IMR-90 (cell line): ENCODE data around the gene BAZ2B. TPM values are rescaled to one million over a fixed set of nuclear protein-coding genes. Genes with fewer than 3 reads are reported as not detected.

Source experiments
- ATAC-seq: fragments of 200-7000 bp; cut with Tn5 transposase; 2 replicates; pipeline ENCODE4 v1.9.1; 2020; ENCODE audit warnings: low read depth, mild to moderate bottlenecking, moderate library complexity
- BruUV-seq: library from RNA; stranded (reverse); fragments of 400-500 nt; replicated peaks from 2 replicates; lab custom pipeline; 2021; lab: Mats Ljungman, UMichigan
- CTCF ChIA-PET: fragments of 300-600 bp; formaldehyde crosslinking; extraction: SDS; loops from one replicate; lab custom pipeline; 2021; ENCODE audit warnings: antibody characterized with exemption; lab: Yijun Ruan, JAX
- POLR2A ChIA-PET: fragments of 300-600 bp; sonication (Branson Sonifier 250); formaldehyde crosslinking; loops from one replicate; lab custom pipeline; 2022; ENCODE audit warnings: antibody characterized with exemption; ENCODE audit not compliant: unreplicated experiment; lab: Charles Lee
- DNase-seq: peaks from one replicate; pipeline ENCODE4 v3.0.0; 2013
- H2AFZ ChIP-seq: replicated peaks from 2 replicates; pipeline ENCODE3; 2013; ENCODE audit warnings: low read length, mild to moderate bottlenecking; ENCODE audit not compliant: poor library complexity
- H2AK5ac ChIP-seq: 2 replicates; pipeline ENCODE4 v1.6.1; 2013; ENCODE audit warnings: low read depth, low read length, inconsistent platforms
- H2AK9ac ChIP-seq: replicated peaks from 2 replicates; pipeline ENCODE3; 2013; ENCODE audit warnings: mild to moderate bottlenecking, low read depth, low read length, moderate library complexity; ENCODE audit not compliant: poor library complexity
- H2BK120ac ChIP-seq: 2 replicates; pipeline ENCODE4 v1.6.1; 2013; ENCODE audit warnings: low read depth, low read length, inconsistent platforms
- H2BK15ac ChIP-seq: 3 replicates; pipeline ENCODE4 v1.6.1; 2013; ENCODE audit warnings: low read depth, low read length, inconsistent platforms
- H2BK20ac ChIP-seq: 2 replicates; pipeline ENCODE4 v1.6.1; 2013; ENCODE audit warnings: low read depth, mild to moderate bottlenecking, inconsistent platforms, low read length, moderate library complexity
- H2BK5ac ChIP-seq: 2 replicates; pipeline ENCODE4 v1.6.1; 2013; ENCODE audit warnings: mild to moderate bottlenecking, low read depth, low read length, inconsistent platforms; ENCODE audit not compliant: poor library complexity, severe bottlenecking
- H3K14ac ChIP-seq: replicated peaks from 2 replicates; pipeline ENCODE4 v1.6.1; 2013; ENCODE audit warnings: low read depth, low read length, inconsistent platforms
- H3K18ac ChIP-seq: 2 replicates; pipeline ENCODE4 v1.6.1; 2013; ENCODE audit warnings: low read depth, low read length, control low read depth
- H3K23ac ChIP-seq: 2 replicates; pipeline ENCODE4 v1.6.1; 2013; ENCODE audit warnings: low read depth, low read length, inconsistent platforms
- H3K27ac ChIP-seq: 2 replicates; pipeline ENCODE4 v1.5.1; 2013; ENCODE audit warnings: mild to moderate bottlenecking, control low read depth, low read length; ENCODE audit not compliant: insufficient read depth
- H3K27me3 ChIP-seq: 2 replicates; pipeline ENCODE4 v1.6.1; 2013; ENCODE audit warnings: low read length; ENCODE audit not compliant: control insufficient read depth, insufficient read depth
- H3K36me3 ChIP-seq: 2 replicates; pipeline ENCODE4 v1.6.1; 2013; ENCODE audit warnings: low read length, mixed read lengths; ENCODE audit not compliant: control insufficient read depth, insufficient read depth
- H3K4ac ChIP-seq: 2 replicates; pipeline ENCODE4 v1.6.1; 2013; ENCODE audit warnings: low read depth, low read length, inconsistent platforms
- H3K4me1 ChIP-seq: 2 replicates; pipeline ENCODE4 v1.6.1; 2013; ENCODE audit warnings: low read length, mixed read lengths; ENCODE audit not compliant: control insufficient read depth, insufficient read depth
- H3K4me2 ChIP-seq: 2 replicates; pipeline ENCODE4 v1.6.1; 2013; ENCODE audit warnings: low read depth, mild to moderate bottlenecking, control low read depth, low read length, moderate library complexity
- H3K4me3 ChIP-seq: 2 replicates; pipeline ENCODE4 v1.5.1; 2013; ENCODE audit warnings: low read depth, mild to moderate bottlenecking, control low read depth, low read length, moderate library complexity; ENCODE audit not compliant: insufficient read depth
- H3K56ac ChIP-seq: 2 replicates; pipeline ENCODE4 v1.6.1; 2013; ENCODE audit warnings: low read length, inconsistent platforms; ENCODE audit not compliant: insufficient read depth; ENCODE audit errors: extremely low read depth
- H3K79me1 ChIP-seq, 2 experiments: 2 replicates each; pipeline ENCODE4 v1.6.1; 2013; ENCODE audit warnings: low read length in 2 of 2, inconsistent platforms in 1 of 2, low read depth in 1 of 2
- H3K9ac ChIP-seq: 2 replicates; pipeline ENCODE4 v1.6.1; 2013; ENCODE audit warnings: low read depth, low read length, control low read depth
- H3K9me1 ChIP-seq: 2 replicates; pipeline ENCODE4 v1.6.1; 2013; ENCODE audit warnings: low read length, inconsistent platforms; ENCODE audit not compliant: insufficient read depth
- H3K9me3 ChIP-seq: 2 replicates; pipeline ENCODE4 v1.6.1; 2013; ENCODE audit warnings: low read length; ENCODE audit not compliant: control insufficient read depth, insufficient read depth
- H4K20me1 ChIP-seq: 2 replicates; pipeline ENCODE4 v1.6.1; 2013; ENCODE audit warnings: low read length, inconsistent platforms; ENCODE audit not compliant: insufficient read depth
- H4K5ac ChIP-seq: 2 replicates; pipeline ENCODE4 v1.6.1; 2013; ENCODE audit warnings: mild to moderate bottlenecking, low read depth, low read length, control low read depth
- H4K8ac ChIP-seq, 2 experiments: 2 replicates each; pipeline ENCODE4 v1.6.1; 2013; ENCODE audit warnings: low read depth in 2 of 2, low read length in 2 of 2, control low read depth in 1 of 2, inconsistent platforms in 1 of 2
- H4K91ac ChIP-seq: 2 replicates; pipeline ENCODE4 v1.6.1; 2013; ENCODE audit warnings: low read depth, low read length, inconsistent platforms; ENCODE audit not compliant: insufficient read depth
- BHLHE40 ChIP-seq: fragments of 150-350 bp; IDR thresholded peaks from 2 replicates; pipeline ENCODE4 v1.6.1; 2016; ENCODE audit warnings: mild to moderate bottlenecking, low read depth, low read length
- CEBPB ChIP-seq: IDR thresholded peaks from 2 replicates; pipeline ENCODE4 v1.6.1; 2012; ENCODE audit warnings: low read depth, low read length, improper control_type of control experiment
- CHD1 ChIP-seq: IDR thresholded peaks from 2 replicates; pipeline ENCODE4 v1.6.1; 2012; ENCODE audit warnings: low read depth, low read length, improper control_type of control experiment
- FOS ChIP-seq: fragments of 150-350 bp; IDR thresholded peaks from 2 replicates; pipeline ENCODE4 v1.6.1; 2016; ENCODE audit warnings: low read depth, low read length
- MAFK ChIP-seq: IDR thresholded peaks from 2 replicates; pipeline ENCODE4 v1.6.1; 2012; ENCODE audit warnings: low read depth, low read length, improper control_type of control experiment
- MAZ ChIP-seq: IDR thresholded peaks from 2 replicates; pipeline ENCODE4 v1.6.1; 2012; ENCODE audit warnings: low read depth, mild to moderate bottlenecking, low read length, improper control_type of control experiment, moderate library complexity, borderline replicate concordance
- MXI1 ChIP-seq: IDR thresholded peaks from 2 replicates; pipeline ENCODE4 v1.6.1; 2012; ENCODE audit warnings: low read depth, mild to moderate bottlenecking, low read length, moderate library complexity, borderline replicate concordance
- NFE2L2 ChIP-seq: fragments of 150-350 bp; IDR thresholded peaks from 2 replicates; pipeline ENCODE4 v1.6.1; 2016; ENCODE audit warnings: low read depth, mild to moderate bottlenecking, low read length
- POLR2A ChIP-seq: IDR thresholded peaks from 2 replicates; pipeline ENCODE4 v1.6.1; 2012; ENCODE audit warnings: mild to moderate bottlenecking, low read depth, low read length
- RAD21 ChIP-seq: IDR thresholded peaks from 2 replicates; pipeline ENCODE4 v1.6.1; 2012; ENCODE audit warnings: low read length, improper control_type of control experiment
- RCOR1 ChIP-seq: IDR thresholded peaks from 2 replicates; pipeline ENCODE4 v1.6.1; 2012; ENCODE audit warnings: mild to moderate bottlenecking, low read length, improper control_type of control experiment; ENCODE audit not compliant: insufficient replicate concordance
- RFX5 ChIP-seq: IDR thresholded peaks from 2 replicates; pipeline ENCODE4 v1.8.0; 2012; ENCODE audit warnings: low read depth, mild to moderate bottlenecking, low read length, moderate library complexity
- SMC3 ChIP-seq: fragments of 150-350 bp; IDR thresholded peaks from 2 replicates; pipeline ENCODE4 v1.6.1; 2016; ENCODE audit warnings: low read depth, mild to moderate bottlenecking, antibody characterized with exemption, low read length, moderate library complexity
- WGBS, 2 experiments: methylation state at CpG; one replicate each; pipeline versions ENCODE4 v1.1.5 to v1.1.7; 2013; ENCODE audit warnings: missing lambda C conversion rate in 2 of 2; ENCODE audit not compliant: insufficient read length in 1 of 2; ENCODE audit errors: extremely low coverage in 2 of 2; 5-methylcytosine and 5-hydroxymethylcytosine counted together
- dilution Hi-C: fragments of 300-500 bp; cut with HindIII; formaldehyde crosslinking; loops from one replicate; pipeline ENCODE4 v1.14.3; 2018; ENCODE audit warnings: low sequenced_read_pairs; ENCODE audit not compliant: unreplicated experiment
- in situ Hi-C: fragments of 300-500 bp; cut with MboI; formaldehyde crosslinking; loops from 3 replicates; pipeline ENCODE4 v1.14.3; 2019; ENCODE audit warnings: low sequenced_read_pairs, inconsistent platforms, mixed read lengths
- intact Hi-C: fragments of 100-400 bp; cut with micrococcal nuclease; formaldehyde crosslinking; loops from 2 replicates; pipeline ENCODE4 v1.10.0; 2022
- polyA plus RNA-seq, 3 experiments: library from polyadenylated mRNA; depleted of rRNA; stranded (reverse); fragments of >200 nt; gene quantifications; 2 replicates each; pipeline ENCODE4 v1.2.3, GENCODE V29; 2012; ENCODE audit warnings: low replicate concordance in 1 of 3
- total RNA-seq: library from RNA; depleted of rRNA; stranded (reverse); fragments of >200 nt; gene quantifications from 2 replicates; pipeline ENCODE4 v1.2.3, GENCODE V29; 2012
- TF ChIP-seq, protein P1 (sequence below): fragments of 150-350 bp; IDR thresholded peaks from 2 replicates; pipeline ENCODE4 v1.6.1; 2017; ENCODE audit warnings: mild to moderate bottlenecking, antibody characterized with exemption, low read length, low read depth
- TF ChIP-seq, protein P2 (sequence below): fragments of 150-350 bp; IDR thresholded peaks from 2 replicates; pipeline ENCODE4 v1.6.1; 2016; ENCODE audit warnings: low read depth, mild to moderate bottlenecking, low read length, moderate library complexity, borderline replicate concordance
- TF ChIP-seq, protein P3 (sequence below): conservative IDR thresholded peaks from 2 replicates; pipeline ENCODE4 v1.5.1; 2012; ENCODE audit warnings: mild to moderate bottlenecking, low read depth, low read length, improper control_type of control experiment

Gene BAZ2B
- total and polyA plus RNA-seq, 2 of the 4 experiments (the other 2 are of a cell fraction): 8.9 to 42.1 TPM

DNA sequence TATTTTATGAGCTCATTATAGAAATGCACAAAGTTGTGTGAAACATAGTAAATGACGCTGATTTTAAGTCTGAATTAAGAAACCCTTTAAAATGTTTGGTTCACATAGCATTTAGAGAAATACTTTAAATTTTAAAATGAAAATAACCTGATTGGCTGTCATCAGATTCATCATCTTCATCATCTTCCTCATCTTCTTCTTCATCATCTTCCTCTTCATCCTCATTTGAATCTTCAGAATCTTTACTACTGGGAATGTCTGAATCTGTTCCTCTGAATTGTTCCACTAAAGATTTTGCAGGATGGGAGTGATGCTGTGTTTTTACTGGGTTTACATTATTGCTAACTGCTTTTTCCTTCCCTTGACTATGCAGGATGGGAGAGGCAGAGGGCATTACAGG is 183.7 kb downstream of the BAZ2B start:
- Histone ChIP-seq H3K4me2 (no peak overlapping the region), H3K56ac (no peak overlapping the region), H2AK9ac (no peak overlapping the region), H2AK5ac (no peak overlapping the region), H3K9me3 (no peaks in the 10 kb centered on the region), H3K9ac (no peak overlapping the region), H3K14ac (no peak overlapping the region), H2BK5ac (no peak overlapping the region), H4K20me1 (no peaks in the 10 kb centered on the region), H2BK20ac (no peak overlapping the region), H3K23ac (no peak overlapping the region), H3K18ac (no peak overlapping the region), H3K79me1 (no peaks in the 10 kb centered on the region), H2BK15ac (no peak overlapping the region), H3K4ac (no peak overlapping the region), H4K8ac (no peak overlapping the region), H3K4me1 (no peaks in the 10 kb centered on the region), H4K5ac (no peak overlapping the region), H4K91ac (no peak overlapping the region), H3K36me3 (peaks cover 11% of the 10 kb centered on the region), H3K27ac (no peak overlapping the region), H2AFZ (no peak overlapping the region), H3K27me3 (no peaks in the 10 kb centered on the region), H3K9me1 (no peaks in the 10 kb centered on the region), H3K4me3 (no peak overlapping the region), H2BK120ac (no peak overlapping the region)
- ATAC-seq (no peak), DNase-seq (no peak)
- no TSS peak for BruUV-seq
- dilution Hi-C loops (no loop called here), intact Hi-C loops (no loop called here), in situ Hi-C loops (no loop called here)
- ChIA-PET POLR2A (no interaction called here), CTCF (interaction anchor here (0.7 kb wide), 1 partner anchor 488 kb away, joined by 3 read pairs; no protein-coding TSS in a partner anchor)
- no CpG with 5 or more reads among the region's 1 CpG for WGBS, 2 experiments
- no peak for TF ChIP-seq RFX5
- TF ChIP-seq MAFK: no peak
- TF ChIP-seq, protein P1, sequence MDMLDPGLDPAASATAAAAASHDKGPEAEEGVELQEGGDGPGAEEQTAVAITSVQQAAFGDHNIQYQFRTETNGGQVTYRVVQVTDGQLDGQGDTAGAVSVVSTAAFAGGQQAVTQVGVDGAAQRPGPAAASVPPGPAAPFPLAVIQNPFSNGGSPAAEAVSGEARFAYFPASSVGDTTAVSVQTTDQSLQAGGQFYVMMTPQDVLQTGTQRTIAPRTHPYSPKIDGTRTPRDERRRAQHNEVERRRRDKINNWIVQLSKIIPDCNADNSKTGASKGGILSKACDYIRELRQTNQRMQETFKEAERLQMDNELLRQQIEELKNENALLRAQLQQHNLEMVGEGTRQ: no peak
- TF ChIP-seq RAD21: no peak
- no peak for TF ChIP-seq CHD1
- TF ChIP-seq RCOR1: no peak
- no peak for TF ChIP-seq FOS
- TF ChIP-seq, protein P2, sequence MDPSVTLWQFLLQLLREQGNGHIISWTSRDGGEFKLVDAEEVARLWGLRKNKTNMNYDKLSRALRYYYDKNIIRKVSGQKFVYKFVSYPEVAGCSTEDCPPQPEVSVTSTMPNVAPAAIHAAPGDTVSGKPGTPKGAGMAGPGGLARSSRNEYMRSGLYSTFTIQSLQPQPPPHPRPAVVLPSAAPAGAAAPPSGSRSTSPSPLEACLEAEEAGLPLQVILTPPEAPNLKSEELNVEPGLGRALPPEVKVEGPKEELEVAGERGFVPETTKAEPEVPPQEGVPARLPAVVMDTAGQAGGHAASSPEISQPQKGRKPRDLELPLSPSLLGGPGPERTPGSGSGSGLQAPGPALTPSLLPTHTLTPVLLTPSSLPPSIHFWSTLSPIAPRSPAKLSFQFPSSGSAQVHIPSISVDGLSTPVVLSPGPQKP: no peak
- TF ChIP-seq NFE2L2: no peak
- no peak for TF ChIP-seq POLR2A
- TF ChIP-seq CEBPB: no peak
- TF ChIP-seq BHLHE40: no peak
- TF ChIP-seq MXI1: no peak
- TF ChIP-seq, protein P3, sequence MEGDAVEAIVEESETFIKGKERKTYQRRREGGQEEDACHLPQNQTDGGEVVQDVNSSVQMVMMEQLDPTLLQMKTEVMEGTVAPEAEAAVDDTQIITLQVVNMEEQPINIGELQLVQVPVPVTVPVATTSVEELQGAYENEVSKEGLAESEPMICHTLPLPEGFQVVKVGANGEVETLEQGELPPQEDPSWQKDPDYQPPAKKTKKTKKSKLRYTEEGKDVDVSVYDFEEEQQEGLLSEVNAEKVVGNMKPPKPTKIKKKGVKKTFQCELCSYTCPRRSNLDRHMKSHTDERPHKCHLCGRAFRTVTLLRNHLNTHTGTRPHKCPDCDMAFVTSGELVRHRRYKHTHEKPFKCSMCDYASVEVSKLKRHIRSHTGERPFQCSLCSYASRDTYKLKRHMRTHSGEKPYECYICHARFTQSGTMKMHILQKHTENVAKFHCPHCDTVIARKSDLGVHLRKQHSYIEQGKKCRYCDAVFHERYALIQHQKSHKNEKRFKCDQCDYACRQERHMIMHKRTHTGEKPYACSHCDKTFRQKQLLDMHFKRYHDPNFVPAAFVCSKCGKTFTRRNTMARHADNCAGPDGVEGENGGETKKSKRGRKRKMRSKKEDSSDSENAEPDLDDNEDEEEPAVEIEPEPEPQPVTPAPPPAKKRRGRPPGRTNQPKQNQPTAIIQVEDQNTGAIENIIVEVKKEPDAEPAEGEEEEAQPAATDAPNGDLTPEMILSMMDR: no peak
- TF ChIP-seq MAZ: no peak
- no peak for TF ChIP-seq SMC3
